ENCODE results near the gene ANKS6. TPM values are rescaled to one million over a fixed set of nuclear protein-coding genes. Genes with fewer than 3 reads are reported as not detected.

ANKS6 gene
- total RNA-seq, 1 experiment from 2014 or later = 46.3 TPM

GRCh38 chr9:98836206-98836605, 39.9 kb upstream of the ANKS6 start:
- Mint-ChIP-seq H3K9me3 (no peaks in the 10 kb centered on the region), H3K4me3 (no peak overlapping the region), H3K27me3 (ENCODE audit: low read depth) (no peaks in the 10 kb centered on the region), H3K27ac (no peak overlapping the region), H3K4me1 (peaks cover 8 to 10% of the 10 kb centered on the region in 2 experiments), H3K36me3 (ENCODE audit: insufficient read depth in 1 of 3, low read depth in 3 of 3) (peaks cover 4 to 58% (median 25%) of the 10 kb centered on the region in 3 experiments; a peak in 6 of 7 replicates)
- no peak overlapping the region for H3K23ac ChIP-seq (ENCODE audit: insufficient read length, low read depth, low read length)
- no peaks in the 10 kb centered on the region for H3K79me2 ChIP-seq (ENCODE audit: insufficient read depth, low read length)
- no peaks in the 10 kb centered on the region for H4K20me1 ChIP-seq (ENCODE audit: control insufficient read depth, insufficient read depth, insufficient read length)
- no peak for TF ChIP-seq CTCF (conservative IDR thresholded peaks at IDR 0.05)
- no peaks in the 10 kb centered on the region for H3K23me2 ChIP-seq (ENCODE audit: insufficient read length, low read depth, low read length, poor library complexity, severe bottlenecking)
- no peak overlapping the region for H4K91ac ChIP-seq (ENCODE audit: insufficient read length, low read depth, low read length)
- H4K5ac ChIP-seq (ENCODE audit: insufficient read length, low read depth, low read length) = no peak overlapping the region
- H3K18ac ChIP-seq (ENCODE audit: insufficient read length, low read depth, low read length) = no peak overlapping the region
- H3K27ac ChIP-seq (ENCODE audit: insufficient read length, low read depth, low read length) = no peak overlapping the region
- H2BK5ac ChIP-seq (ENCODE audit: insufficient read length, low read length) = no peak overlapping the region
- H3T11ph ChIP-seq (ENCODE audit: low read length) = no peak overlapping the region
- H3K9ac ChIP-seq (ENCODE audit: extremely low read depth, insufficient read length, low read length) = no peak overlapping the region
- H3K79me1 ChIP-seq (ENCODE audit: insufficient read depth, low read depth, low read length, poor library complexity, severe bottlenecking) = no peaks in the 10 kb centered on the region
- no peak overlapping the region for H4K8ac ChIP-seq (replicated peaks; ENCODE audit: insufficient read length, low read depth, low read length)
- H3K56ac ChIP-seq (ENCODE audit: insufficient read length, low read depth, low read length) = no peak overlapping the region
- no peaks in the 10 kb centered on the region for H3K9me3 ChIP-seq (ENCODE audit: control insufficient read depth, low read depth, low read length)
- no peak for DNase-seq
- no peaks in the 10 kb centered on the region for H3K27me3 ChIP-seq (ENCODE audit: insufficient read depth, low read length)
- no peak overlapping the region for H2AK5ac ChIP-seq (ENCODE audit: insufficient read length, low read length)
- H3K14ac ChIP-seq (ENCODE audit: insufficient read depth, low read length) = no peak overlapping the region
- no peak overlapping the region for H2BK12ac ChIP-seq (ENCODE audit: insufficient read length, low read depth, low read length)
- no peak overlapping the region for H2BK15ac ChIP-seq (ENCODE audit: low read depth, low read length)
- H2BK120ac ChIP-seq (ENCODE audit: low read depth, low read length, poor library complexity, severe bottlenecking) = no peak overlapping the region
- no peak overlapping the region for H3K4me2 ChIP-seq (ENCODE audit: insufficient read depth, insufficient read length, low read length)
- H2AFZ ChIP-seq (ENCODE audit: low read length) = no peak overlapping the region
- no peaks in the 10 kb centered on the region for H3K4me1 ChIP-seq (ENCODE audit: insufficient read depth, low read length)
- no CpG with 5 or more reads among the region's 4 CpGs for WGBS (ENCODE audit: extremely low coverage, insufficient read length, low lambda C conversion rate)
- no peak overlapping the region for H2BK20ac ChIP-seq (ENCODE audit: low read depth, low read length, poor library complexity, severe bottlenecking)
- H3K4ac ChIP-seq (ENCODE audit: low read depth, low read length) = no peak overlapping the region
